Fibroblast of lung (primary cell): Measurements from ENCODE around the gene KRTAP21-3. TPM values are rescaled to one million over a fixed set of nuclear protein-coding genes. Genes with fewer than 3 reads are reported as not detected.

ENCODE experiments used
- DNase-seq, 2 donors: peaks; one replicate each; pipeline versions ENCODE4 v3.0.0 to v3.0.0-alpha.2; 2010; ENCODE audit warnings: low read depth in 2 of 2
- H2AFZ ChIP-seq: 2 replicates; pipeline ENCODE4 v1.5.1; 2012; ENCODE audit warnings: low read length, control low read depth, inconsistent platforms
- H3K27ac ChIP-seq: 2 replicates; pipeline ENCODE4 v1.5.1; 2011; ENCODE audit warnings: low read length, control low read depth; ENCODE audit not compliant: insufficient read depth
- H3K27me3 ChIP-seq: 2 replicates; pipeline ENCODE4 v1.5.1; 2011; ENCODE audit warnings: mild to moderate bottlenecking, low read length; ENCODE audit not compliant: control insufficient read depth, insufficient read depth
- H3K36me3 ChIP-seq: 2 replicates; pipeline ENCODE4 v1.5.1; 2011; ENCODE audit warnings: low read length; ENCODE audit not compliant: control insufficient read depth, insufficient read depth
- H3K4me1 ChIP-seq: 2 replicates; pipeline ENCODE4 v1.5.1; 2011; ENCODE audit warnings: low read length; ENCODE audit not compliant: control insufficient read depth, insufficient read depth; ENCODE audit errors: extremely low read depth
- H3K4me2 ChIP-seq: 2 replicates; pipeline ENCODE4 v1.5.1; 2011; ENCODE audit warnings: low read length, control low read depth; ENCODE audit not compliant: insufficient read depth; ENCODE audit errors: extremely low read depth
- H3K4me3 ChIP-seq, 4 experiments: fragments of 200-600 bp in 1 of 4; sonication (generic) in 1 of 4; replicated peaks in 1 of 4; 2 replicates each; pipeline ENCODE4 v1.5.1; 2011 to 2016; ENCODE audit warnings: low read length in 4 of 4, low read depth in 3 of 4, mild to moderate bottlenecking in 3 of 4, control low read depth in 2 of 4, inconsistent platforms in 1 of 4, mixed read lengths in 1 of 4; ENCODE audit not compliant: insufficient read depth in 1 of 4; ENCODE audit errors: control extremely low read depth in 1 of 4
- H3K79me2 ChIP-seq: 2 replicates; pipeline ENCODE4 v1.5.1; 2012; ENCODE audit warnings: mild to moderate bottlenecking, low read length, inconsistent platforms; ENCODE audit not compliant: control insufficient read depth, insufficient read depth
- H3K9ac ChIP-seq: 2 replicates; pipeline ENCODE4 v1.5.1; 2011; ENCODE audit warnings: mild to moderate bottlenecking, low read length, control low read depth; ENCODE audit not compliant: insufficient read depth
- H3K9me3 ChIP-seq: 2 replicates; pipeline ENCODE4 v1.5.1; 2012; ENCODE audit warnings: low read depth, low read length; ENCODE audit not compliant: control insufficient read depth, insufficient read depth
- H4K20me1 ChIP-seq: 2 replicates; pipeline ENCODE4 v1.5.1; 2011; ENCODE audit warnings: low read length; ENCODE audit not compliant: control insufficient read depth, insufficient read depth; ENCODE audit errors: extremely low read depth
- CTCF ChIP-seq, 2 donors: IDR thresholded peaks in 1 of 2; conservative IDR thresholded peaks in 1 of 2; 1 replicate in 1 of 2; 2 replicates in 1 of 2; pipeline ENCODE4 v1.5.1; 2011 to 2012; ENCODE audit warnings: low read length in 2 of 2, control low read depth in 1 of 2, inconsistent platforms in 1 of 2, low read depth in 1 of 2, mild to moderate bottlenecking in 1 of 2
- EZH2 ChIP-seq: IDR thresholded peaks from 2 replicates; pipeline ENCODE4 v1.5.1; 2012; ENCODE audit warnings: low read length, control low read depth, mild to moderate bottlenecking; ENCODE audit errors: missing control alignments
- polyA plus RNA-seq, 2 donors: library from polyadenylated mRNA; depleted of rRNA in 1 of 2; stranded (reverse) in 1 of 2; unstranded in 1 of 2; fragments of >200 nt; gene quantifications; 2 replicates each; pipeline ENCODE4 v1.2.1, GENCODE V29; 2011 to 2012; ENCODE audit warnings: missing spikeins in 1 of 2
- total RNA-seq: library from RNA; depleted of rRNA; stranded (reverse); fragments of >200 nt; gene quantifications from 2 replicates; pipeline ENCODE4 v1.2.1, GENCODE V29; 2014

KRTAP21-3 gene
- total and polyA plus RNA-seq, 2 donors (not counting 1 experiment from before 2014, with no cell fraction given) = not detected

GRCh38 chr21:30676737-30677136 is 41.8 kb downstream of the KRTAP21-3 start:
- no peak overlapping the region for H2AFZ ChIP-seq

GRCh38 chr21:30674312-30674711 is 44.3 kb downstream of the KRTAP21-3 start:
- Histone ChIP-seq H3K27me3 (no peaks in the 10 kb centered on the region), H3K4me3 (no peak overlapping the region), H3K9ac (no peak overlapping the region), H3K4me2 (no peak overlapping the region), H3K4me1 (no peaks in the 10 kb centered on the region), H3K27ac (no peak overlapping the region), H3K36me3 (no peaks in the 10 kb centered on the region), H3K9me3 (no peaks in the 10 kb centered on the region), H3K79me2 (no peaks in the 10 kb centered on the region), H4K20me1 (no peaks in the 10 kb centered on the region), H2AFZ (no peak overlapping the region)
- TF ChIP-seq CTCF (conservative IDR thresholded peaks at IDR 0.05 in 1 of 2, IDR thresholded peaks at IDR 0.05 in 1 of 2; ENCODE audit: low read depth in 1 of 2, low read length in 2 of 2) (no peak), EZH2 (no peak)
- no peak for DNase-seq

More at GRCh38 chr21:30676737-30677136, 41.8 kb downstream of the KRTAP21-3 start:
- no peak overlapping the region for H3K4me3 ChIP-seq
- no peaks in the 10 kb centered on the region for H3K27me3 ChIP-seq
- H3K9ac ChIP-seq = no peak overlapping the region
- no peak for TF ChIP-seq EZH2
- no peak for TF ChIP-seq CTCF (conservative IDR thresholded peaks at IDR 0.05 in 1 of 2, IDR thresholded peaks at IDR 0.05 in 1 of 2; ENCODE audit: low read depth in 1 of 2, low read length in 2 of 2)
- H3K4me1 ChIP-seq = no peaks in the 10 kb centered on the region
- no peaks in the 10 kb centered on the region for H3K36me3 ChIP-seq
- no peak for DNase-seq
- H4K20me1 ChIP-seq = no peaks in the 10 kb centered on the region
- H3K9me3 ChIP-seq = no peaks in the 10 kb centered on the region
- H3K4me2 ChIP-seq = no peak overlapping the region
- H3K27ac ChIP-seq = no peak overlapping the region
- no peaks in the 10 kb centered on the region for H3K79me2 ChIP-seq

- H3K9me3 ChIP-seq = no peaks in the 10 kb centered on the region
- H4K20me1 ChIP-seq = no peaks in the 10 kb centered on the region
- H3K9ac ChIP-seq = no peak overlapping the region
- H3K4me2 ChIP-seq = no peak overlapping the region
- no peak overlapping the region for H3K4me3 ChIP-seq
- H3K79me2 ChIP-seq = no peaks in the 10 kb centered on the region
- no peak overlapping the region for H3K27ac ChIP-seq
- no peaks in the 10 kb centered on the region for H3K4me1 ChIP-seq
- H2AFZ ChIP-seq = no peak overlapping the region
- H3K27me3 ChIP-seq = no peaks in the 10 kb centered on the region
- DNase-seq = no peak
- no peaks in the 10 kb centered on the region for H3K36me3 ChIP-seq
- TF ChIP-seq EZH2 (no peak), CTCF (conservative IDR thresholded peaks at IDR 0.05 in 1 of 2, IDR thresholded peaks at IDR 0.05 in 1 of 2; ENCODE audit: low read depth in 1 of 2, low read length in 2 of 2) (no peak)
These were observed 45.5 kb downstream of the KRTAP21-3 start for GRCh38 chr21:30672985-30673650.
